SK-N-SH (cell line): ENCODE data around the gene YTHDF1.

Experiments
- CTCF ChIP-seq: fragments of 200-600 bp; sonication (generic); IDR thresholded peaks from 2 replicates; pipeline ENCODE4 v1.6.1; 2017; ENCODE audit warnings: antibody characterized with exemption, mild to moderate bottlenecking, moderate library complexity
- EP300 ChIP-seq, 2 experiments: IDR thresholded peaks; 2 replicates each; pipeline versions ENCODE4 v1.4.0 to v1.6.1; 2012; ENCODE audit warnings: borderline replicate concordance in 1 of 2, low read depth in 1 of 2, low read length in 1 of 2
- EZH2phosphoT487 ChIP-seq: fragments of 200-600 bp; sonication (generic); IDR thresholded peaks from 2 replicates; pipeline ENCODE4 v1.6.1; 2017; ENCODE audit warnings: low read depth, mixed run types, mild to moderate bottlenecking, antibody characterized with exemption, moderate library complexity, borderline replicate concordance
- JUND ChIP-seq: IDR thresholded peaks from 2 replicates; pipeline ENCODE4 v1.4.0; 2012
- POLR2AphosphoS5 ChIP-seq: IDR thresholded peaks from 2 replicates; pipeline ENCODE4 v1.6.1; 2012; ENCODE audit warnings: low read depth, low read length
- TAF1 ChIP-seq: IDR thresholded peaks from 2 replicates; pipeline ENCODE4 v1.6.1; 2012; ENCODE audit warnings: low read depth, mild to moderate bottlenecking, low read length, moderate library complexity, borderline replicate concordance
- YY1 ChIP-seq: IDR thresholded peaks from 2 replicates; pipeline ENCODE4 v1.4.0; 2012; ENCODE audit warnings: low read depth, mild to moderate bottlenecking

DNA sequence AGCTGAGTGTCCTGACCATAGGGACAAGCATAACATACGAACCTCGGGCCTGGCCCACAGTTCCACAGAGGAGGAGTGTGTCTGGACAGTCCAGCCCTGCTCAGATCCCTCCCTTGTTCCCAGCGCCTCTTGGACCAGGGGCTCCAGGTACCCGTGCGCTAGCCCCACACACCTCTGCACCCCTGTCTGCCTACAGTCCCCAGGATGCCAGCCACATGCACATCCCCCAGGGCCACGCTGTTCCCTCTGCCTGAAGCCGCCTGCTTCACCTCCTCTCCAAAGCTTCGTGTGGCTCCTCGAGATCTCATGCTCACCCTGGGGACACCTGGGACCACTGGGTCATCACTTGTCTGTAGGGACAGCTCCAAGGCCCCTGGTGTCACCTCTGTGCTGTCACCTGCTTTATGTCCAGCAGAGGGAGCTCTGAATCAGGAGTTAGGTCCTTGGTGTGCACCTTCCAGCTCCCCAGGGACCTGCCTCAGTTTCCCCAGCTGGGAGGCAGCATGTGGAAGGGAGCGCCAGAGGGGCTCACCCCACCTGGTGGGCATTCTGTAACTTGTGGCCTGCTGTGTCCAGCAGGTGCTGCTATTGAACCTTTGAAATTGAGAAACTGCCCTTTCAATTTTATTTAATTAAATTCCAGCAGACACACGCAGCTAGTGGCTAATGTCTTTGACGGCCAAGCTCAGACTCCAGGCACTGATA lies 7.3 kb upstream of the YTHDF1 start:
- no peak for TF ChIP-seq JUND
- TF ChIP-seq CTCF = peak; percentile 81
- no peak for TF ChIP-seq EZH2phosphoT487
- TF ChIP-seq EP300 (IDR thresholded peaks at IDR 0.05; ENCODE audit: borderline replicate concordance in 1 of 2, low read depth in 1 of 2, low read length in 1 of 2) = no peak
- no peak for TF ChIP-seq POLR2AphosphoS5
- no peak for TF ChIP-seq YY1
- no peak for TF ChIP-seq TAF1
